ENCODE measurements around the gene CRYBG1.

GRCh38 chr6:106613590-106613989, 253.1 kb downstream of the CRYBG1 start:
- TF ChIP-seq CTCF (IDR thresholded peaks at IDR 0.05; ENCODE audit: poor library complexity, severe bottlenecking), result no peak
- no peak for TF ChIP-seq EZH2 (IDR thresholded peaks at IDR 0.05; ENCODE audit: borderline replicate concordance, insufficient read depth, low read length, poor library complexity, severe bottlenecking)
- no peak for TF ChIP-seq MXI1 (conservative IDR thresholded peaks at IDR 0.05; ENCODE audit: poor library complexity, severe bottlenecking)
- no peak for TF ChIP-seq SMC3 (conservative IDR thresholded peaks at IDR 0.05; ENCODE audit: poor library complexity)
- TF ChIP-seq, protein P1, sequence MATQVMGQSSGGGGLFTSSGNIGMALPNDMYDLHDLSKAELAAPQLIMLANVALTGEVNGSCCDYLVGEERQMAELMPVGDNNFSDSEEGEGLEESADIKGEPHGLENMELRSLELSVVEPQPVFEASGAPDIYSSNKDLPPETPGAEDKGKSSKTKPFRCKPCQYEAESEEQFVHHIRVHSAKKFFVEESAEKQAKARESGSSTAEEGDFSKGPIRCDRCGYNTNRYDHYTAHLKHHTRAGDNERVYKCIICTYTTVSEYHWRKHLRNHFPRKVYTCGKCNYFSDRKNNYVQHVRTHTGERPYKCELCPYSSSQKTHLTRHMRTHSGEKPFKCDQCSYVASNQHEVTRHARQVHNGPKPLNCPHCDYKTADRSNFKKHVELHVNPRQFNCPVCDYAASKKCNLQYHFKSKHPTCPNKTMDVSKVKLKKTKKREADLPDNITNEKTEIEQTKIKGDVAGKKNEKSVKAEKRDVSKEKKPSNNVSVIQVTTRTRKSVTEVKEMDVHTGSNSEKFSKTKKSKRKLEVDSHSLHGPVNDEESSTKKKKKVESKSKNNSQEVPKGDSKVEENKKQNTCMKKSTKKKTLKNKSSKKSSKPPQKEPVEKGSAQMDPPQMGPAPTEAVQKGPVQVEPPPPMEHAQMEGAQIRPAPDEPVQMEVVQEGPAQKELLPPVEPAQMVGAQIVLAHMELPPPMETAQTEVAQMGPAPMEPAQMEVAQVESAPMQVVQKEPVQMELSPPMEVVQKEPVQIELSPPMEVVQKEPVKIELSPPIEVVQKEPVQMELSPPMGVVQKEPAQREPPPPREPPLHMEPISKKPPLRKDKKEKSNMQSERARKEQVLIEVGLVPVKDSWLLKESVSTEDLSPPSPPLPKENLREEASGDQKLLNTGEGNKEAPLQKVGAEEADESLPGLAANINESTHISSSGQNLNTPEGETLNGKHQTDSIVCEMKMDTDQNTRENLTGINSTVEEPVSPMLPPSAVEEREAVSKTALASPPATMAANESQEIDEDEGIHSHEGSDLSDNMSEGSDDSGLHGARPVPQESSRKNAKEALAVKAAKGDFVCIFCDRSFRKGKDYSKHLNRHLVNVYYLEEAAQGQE (IDR thresholded peaks at IDR 0.05; ENCODE audit: borderline replicate concordance), result no peak
